Large intestine (tissue), 3 donors: ENCODE measurements around the gene SELENOO. TPM values are rescaled to one million over a fixed set of nuclear protein-coding genes. Genes with fewer than 3 reads are reported as not detected.

Experiments used
- DNase-seq, 2 donors: peaks; one replicate each; pipeline versions ENCODE4 v3.0.0 to v3.0.0-alpha.2; 2013
- H3K27ac ChIP-seq: one replicate; pipeline ENCODE4 v1.5.1; 2013; ENCODE audit warnings: low read length
- H3K27me3 ChIP-seq: 2 replicates; pipeline ENCODE4 v1.6.1; 2013; ENCODE audit warnings: low read length; ENCODE audit not compliant: control insufficient read depth, insufficient read depth
- H3K36me3 ChIP-seq: 2 replicates; pipeline ENCODE4 v1.6.1; 2013; ENCODE audit warnings: low read length; ENCODE audit not compliant: control insufficient read depth, insufficient read depth
- H3K4me1 ChIP-seq: one replicate; pipeline ENCODE4 v1.6.1; 2013; ENCODE audit warnings: low read length; ENCODE audit not compliant: control insufficient read depth, insufficient read depth
- H3K4me3 ChIP-seq: one replicate; pipeline ENCODE4 v1.5.1; 2013; ENCODE audit warnings: low read length
- H3K9me3 ChIP-seq: one replicate; pipeline ENCODE4 v1.6.1; 2013; ENCODE audit warnings: mild to moderate bottlenecking, low read depth, low read length, moderate library complexity; ENCODE audit not compliant: control insufficient read depth
- WGBS: methylation state at CpG from one replicate; pipeline ENCODE4 v1.1.5; 2013; ENCODE audit warnings: low lambda C conversion rate; ENCODE audit not compliant: insufficient coverage; 5-methylcytosine and 5-hydroxymethylcytosine counted together
- polyA plus RNA-seq: library from polyadenylated mRNA; unstranded; fragments of 120-200 nt; gene quantifications from one replicate; pipeline ENCODE4 v1.2.1, GENCODE V29; 2013

The SELENOO gene
- polyA plus RNA-seq, 1 donor, result 44.4 TPM

DNA sequence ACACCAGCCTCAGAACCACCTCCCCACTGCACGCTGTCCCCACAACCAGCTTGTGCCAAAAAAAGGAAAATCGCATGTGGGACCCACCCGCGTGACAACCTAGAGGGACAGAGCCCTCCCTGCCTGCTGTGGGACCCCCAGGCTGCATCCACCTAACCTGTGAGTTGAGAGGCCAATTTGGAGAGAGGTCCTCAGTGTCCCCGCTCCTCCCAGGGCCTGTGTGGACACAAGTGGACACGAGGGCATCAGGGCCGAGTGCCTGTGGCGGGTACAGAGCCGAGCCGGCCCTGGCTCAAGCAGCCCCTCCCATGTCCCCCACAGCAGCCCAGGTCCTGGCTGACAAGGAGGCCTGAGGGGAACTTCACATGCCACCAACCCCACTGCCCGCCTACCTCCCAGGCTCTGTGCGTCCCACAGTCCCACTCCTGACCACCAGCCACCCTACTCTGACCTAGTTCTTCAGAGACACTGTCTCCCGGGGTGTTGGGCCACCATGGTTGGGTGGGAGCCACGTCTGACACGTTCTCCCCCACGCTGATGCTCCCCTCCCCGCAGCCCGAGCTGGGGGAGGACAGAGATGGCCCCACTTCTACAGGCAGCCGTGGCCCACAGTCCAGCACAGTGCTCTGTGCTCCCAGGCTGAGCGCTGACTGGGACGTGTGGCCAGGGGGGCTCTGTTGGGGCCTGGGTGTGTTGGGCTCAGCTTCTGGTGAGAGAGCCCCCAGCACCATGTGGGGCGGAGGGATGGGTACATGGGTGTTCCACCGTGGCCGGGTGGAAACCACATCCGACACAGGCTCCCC lies 19.2 kb downstream of the SELENOO start:
- Histone ChIP-seq H3K9me3 (peaks cover 19% of the 10 kb centered on the region), H3K4me3 (no peak overlapping the region), H3K27me3 (no peaks in the 10 kb centered on the region), H3K27ac (no peak overlapping the region), H3K36me3 (peaks cover 87% of the 10 kb centered on the region), H3K4me1 (peaks cover 3% of the 10 kb centered on the region)
- no peak for DNase-seq
- no CpG with 5 or more reads among the region's 25 CpGs for WGBS

DNA sequence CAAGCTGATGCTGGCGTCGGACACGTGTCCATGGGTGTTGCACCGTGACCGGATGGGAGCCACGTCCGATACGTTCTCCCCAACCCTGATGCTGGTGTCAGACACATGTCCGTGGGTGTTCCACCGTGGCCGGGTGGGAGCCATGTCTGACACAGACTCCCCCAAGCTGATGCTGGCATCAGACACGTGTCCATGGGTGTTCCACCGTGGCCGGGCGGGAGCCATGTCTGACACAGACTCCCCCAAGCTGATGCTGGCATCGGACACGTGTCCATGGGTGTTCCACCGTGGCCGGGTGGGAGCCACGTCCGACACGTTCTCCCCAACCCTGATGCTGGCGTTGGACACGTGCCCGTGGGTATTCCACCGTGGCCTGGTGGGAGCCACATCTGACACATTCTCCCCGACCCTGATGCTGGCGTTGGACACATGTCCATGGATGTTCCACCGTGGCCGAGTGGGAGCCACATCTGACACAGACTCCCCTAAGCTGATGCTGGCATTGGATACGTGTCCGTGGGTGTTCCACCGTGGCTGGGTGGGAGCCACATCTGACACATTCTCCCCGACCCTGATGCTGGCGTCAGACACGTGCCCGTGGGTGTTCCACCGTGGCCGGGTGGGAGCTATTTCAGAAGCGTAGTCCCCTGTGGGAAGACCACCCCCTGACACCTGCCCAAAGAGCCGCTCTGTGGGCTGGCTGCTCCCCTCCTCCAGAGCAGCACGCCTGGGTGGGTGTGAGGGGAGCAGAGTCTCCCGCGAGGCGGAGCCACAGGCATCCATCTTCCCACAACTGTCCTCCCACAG lies 20.0 kb downstream of the SELENOO start:
- no CpG with 5 or more reads among the region's 45 CpGs for WGBS
- H3K4me3 ChIP-seq, result no peak overlapping the region

DNA sequence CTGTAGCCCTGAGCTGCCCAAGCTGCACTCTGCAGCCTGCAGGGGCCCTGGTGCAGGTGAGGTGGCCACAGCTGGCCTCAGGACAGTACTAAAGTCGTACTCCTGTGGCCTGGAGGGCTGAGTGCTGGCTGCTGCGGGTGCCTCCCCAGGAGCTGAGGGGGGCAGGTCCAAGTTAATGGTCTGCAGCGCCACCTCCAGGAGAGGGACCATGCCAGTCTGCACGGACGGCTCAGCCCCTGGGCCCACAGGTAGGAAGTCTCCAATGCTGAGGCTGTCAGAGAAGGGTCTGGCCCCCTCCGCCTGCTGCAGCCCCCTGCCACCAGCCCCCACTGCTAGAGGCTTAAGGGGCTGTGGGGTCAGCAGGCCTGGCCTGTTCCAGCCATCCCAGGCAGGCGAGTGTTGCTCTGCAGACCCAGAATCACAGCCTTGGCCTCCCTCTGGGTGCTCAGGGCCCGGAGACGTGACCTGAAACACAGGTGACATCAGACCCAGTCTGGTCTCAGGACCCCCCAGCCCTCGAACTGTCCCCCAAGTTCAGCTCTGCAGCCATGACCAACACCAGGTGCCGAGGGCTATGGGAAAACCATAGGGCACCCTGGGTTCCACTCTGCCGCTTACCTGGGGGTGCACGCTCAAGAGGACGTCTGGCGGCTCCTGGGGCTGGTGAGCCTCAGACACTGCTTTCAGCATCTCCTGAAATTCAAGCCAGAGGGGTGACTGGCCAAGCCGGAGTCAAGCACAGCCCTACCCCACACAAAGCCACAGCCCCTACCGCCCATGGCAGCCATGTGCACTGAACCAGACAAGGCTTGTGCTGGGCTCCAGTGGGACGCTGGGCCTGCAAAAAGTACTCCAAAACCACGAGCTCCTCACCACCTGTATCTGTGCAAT lies 20.8 kb downstream of the SELENOO start:
- peaks cover 86% of the 10 kb centered on the region for H3K36me3 ChIP-seq
- peaks cover 19% of the 10 kb centered on the region for H3K9me3 ChIP-seq
- DNase-seq, result no peak
- peaks cover 7% of the 10 kb centered on the region for H3K4me1 ChIP-seq
- no peaks in the 10 kb centered on the region for H3K27me3 ChIP-seq
- no peak overlapping the region for H3K27ac ChIP-seq
- no CpG with 5 or more reads among the region's 19 CpGs for WGBS
- H3K4me3 ChIP-seq, result no peak overlapping the region

More for the DNA sequence above, 20.0 kb downstream of the SELENOO start:
- peaks cover 19% of the 10 kb centered on the region for H3K9me3 ChIP-seq
- peaks cover 88% of the 10 kb centered on the region for H3K36me3 ChIP-seq
- peaks cover 7% of the 10 kb centered on the region for H3K4me1 ChIP-seq
- no peaks in the 10 kb centered on the region for H3K27me3 ChIP-seq
- DNase-seq, result no peak
- H3K27ac ChIP-seq, result no peak overlapping the region

DNA sequence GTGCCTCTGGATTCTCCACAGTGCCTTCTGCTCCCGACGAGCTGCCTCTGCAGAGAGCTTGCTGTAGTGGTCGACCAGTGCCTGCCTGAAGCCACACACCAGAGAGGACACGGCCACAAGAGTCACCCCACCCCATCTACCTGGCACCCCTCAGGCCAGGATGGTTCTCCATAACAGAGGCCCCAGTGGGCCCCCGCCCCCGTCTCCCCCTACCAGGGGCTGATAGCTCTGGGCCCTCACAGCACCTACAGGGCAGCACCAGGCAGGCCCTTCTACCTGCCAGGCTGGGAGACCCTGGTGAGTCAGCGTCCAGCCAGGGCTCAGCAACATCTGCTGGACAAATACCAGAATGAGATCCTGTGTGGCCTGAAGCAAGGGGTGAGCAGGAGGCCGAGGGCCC lies 21.7 kb downstream of the SELENOO start:
- H3K4me1 ChIP-seq, result peaks cover 7% of the 10 kb centered on the region
- peaks cover 14% of the 10 kb centered on the region for H3K9me3 ChIP-seq
- no peak overlapping the region for H3K4me3 ChIP-seq
- no peak overlapping the region for H3K27ac ChIP-seq
- no CpG with 5 or more reads among the region's 8 CpGs for WGBS
- H3K36me3 ChIP-seq, result peaks cover 85% of the 10 kb centered on the region
- H3K27me3 ChIP-seq, result no peaks in the 10 kb centered on the region
- DNase-seq, result no peak

DNA sequence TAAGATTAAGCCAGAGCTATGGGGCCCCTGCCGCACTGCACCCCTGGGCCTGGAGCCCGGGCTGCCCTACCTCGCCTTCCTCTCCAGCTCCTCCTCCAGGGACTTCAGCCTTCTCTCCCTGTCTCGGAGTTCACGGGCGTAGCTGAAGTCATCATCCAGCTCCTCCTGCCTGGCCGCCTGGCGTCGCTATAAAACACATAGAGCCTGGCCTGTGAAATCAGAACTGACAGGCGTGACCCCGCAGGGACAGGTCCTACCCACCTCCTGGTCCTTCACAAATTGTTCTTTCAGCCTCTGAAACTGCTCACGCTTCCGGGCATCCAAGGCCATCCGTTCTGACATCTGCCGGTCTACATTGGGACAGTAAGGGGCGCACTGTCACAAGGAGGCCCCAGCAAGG lies 23.3 kb downstream of the SELENOO start:
- Histone ChIP-seq H3K27ac (no peak overlapping the region), H3K4me1 (peaks cover 7% of the 10 kb centered on the region), H3K27me3 (no peaks in the 10 kb centered on the region), H3K4me3 (no peak overlapping the region), H3K9me3 (peaks cover 6% of the 10 kb centered on the region), H3K36me3 (peaks cover 83% of the 10 kb centered on the region)
- DNase-seq, result no peak
- 100% methylated on average over 2 of the region's 16 CpGs for WGBS

DNA sequence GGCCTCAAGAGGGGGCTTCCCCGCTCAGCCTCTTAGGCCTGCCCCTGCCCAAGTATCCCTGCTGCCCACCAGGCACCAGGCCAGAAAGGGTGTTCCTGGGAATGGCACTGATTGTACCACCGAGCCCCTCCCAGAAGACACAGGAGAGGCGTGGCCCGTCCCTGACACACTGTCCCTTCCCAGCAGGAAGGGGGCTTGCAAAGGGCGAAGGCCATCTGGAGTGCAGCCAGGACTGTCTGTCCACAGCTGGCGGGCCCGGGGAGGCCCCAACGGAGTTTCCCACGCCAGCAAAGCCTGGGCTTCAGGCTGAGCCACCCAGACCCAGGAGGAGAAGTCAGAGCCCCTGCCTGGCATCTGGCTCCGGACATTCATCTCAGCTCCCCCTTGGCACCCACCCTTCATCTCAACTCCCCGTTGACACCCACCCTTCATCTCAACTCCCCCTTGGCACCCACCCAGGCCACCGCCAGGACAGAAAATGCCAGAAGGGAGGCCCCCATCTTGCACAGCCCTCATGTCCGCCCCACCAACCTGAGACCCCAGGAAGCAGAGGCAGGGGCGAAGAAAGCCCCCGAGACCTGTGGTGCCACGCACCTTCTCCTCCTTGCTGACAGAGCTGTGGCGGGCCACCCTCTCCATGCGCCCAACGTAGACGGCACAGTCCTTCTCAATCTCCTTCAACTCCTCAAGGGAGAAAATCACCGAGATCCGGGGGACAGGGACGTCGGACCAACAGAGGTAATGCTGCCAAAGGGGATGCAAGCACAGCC lies 24.6 kb downstream of the SELENOO start:
- WGBS, result no CpG with 5 or more reads among the region's 24 CpGs
- no peak for DNase-seq
- H3K36me3 ChIP-seq, result peaks cover 78% of the 10 kb centered on the region
- no peak overlapping the region for H3K27ac ChIP-seq
- no peaks in the 10 kb centered on the region for H3K9me3 ChIP-seq
- H3K4me1 ChIP-seq, result peaks cover 4% of the 10 kb centered on the region
- no peak overlapping the region for H3K4me3 ChIP-seq
- no peaks in the 10 kb centered on the region for H3K27me3 ChIP-seq

DNA sequence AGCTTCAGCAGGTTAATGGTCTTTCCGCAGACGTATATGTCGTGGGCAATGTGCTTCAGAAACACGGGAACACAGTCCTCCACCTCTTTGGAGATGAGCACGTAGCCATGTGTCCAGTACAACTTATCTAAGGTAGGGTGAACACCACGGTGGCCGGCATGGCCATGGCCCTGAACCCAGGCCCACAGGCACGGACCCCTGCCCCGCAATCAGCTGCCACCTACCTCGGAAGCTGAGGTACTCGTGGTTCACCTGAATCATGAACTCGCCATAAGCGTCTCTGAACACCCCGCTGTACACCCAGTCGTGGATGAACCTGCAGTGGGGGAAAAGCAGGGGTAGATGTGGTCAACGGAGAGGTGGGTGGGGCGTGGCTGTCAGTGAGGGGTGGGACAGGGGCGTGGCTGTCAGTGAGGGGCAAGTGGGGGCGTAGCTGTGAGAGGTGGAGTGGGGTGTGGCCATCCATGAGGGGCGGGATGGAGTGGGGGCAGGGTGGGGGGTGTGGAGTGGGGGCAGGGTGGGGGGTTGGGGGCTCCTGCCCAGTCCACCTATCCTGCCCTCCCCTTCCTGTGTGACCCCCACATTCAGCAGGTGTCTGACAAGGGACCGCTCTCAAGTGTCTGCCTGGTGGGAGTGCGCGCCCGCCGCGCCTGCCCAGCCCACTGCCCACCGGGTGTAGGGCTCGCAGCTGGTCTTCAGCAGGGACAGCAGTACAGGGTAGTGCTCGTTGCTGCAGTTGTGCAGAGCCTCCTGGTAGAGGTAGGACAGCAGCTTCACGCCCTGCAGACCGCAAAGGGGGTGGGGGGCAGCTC lies 25.5 kb downstream of the SELENOO start:
- no peak overlapping the region for H3K27ac ChIP-seq
- no CpG with 5 or more reads among the region's 31 CpGs for WGBS
- peaks cover 4% of the 10 kb centered on the region for H3K4me1 ChIP-seq
- H3K4me3 ChIP-seq, result no peak overlapping the region
- no peaks in the 10 kb centered on the region for H3K27me3 ChIP-seq
- peaks cover 69% of the 10 kb centered on the region for H3K36me3 ChIP-seq
- H3K9me3 ChIP-seq, result no peaks in the 10 kb centered on the region
- no peak for DNase-seq

DNA sequence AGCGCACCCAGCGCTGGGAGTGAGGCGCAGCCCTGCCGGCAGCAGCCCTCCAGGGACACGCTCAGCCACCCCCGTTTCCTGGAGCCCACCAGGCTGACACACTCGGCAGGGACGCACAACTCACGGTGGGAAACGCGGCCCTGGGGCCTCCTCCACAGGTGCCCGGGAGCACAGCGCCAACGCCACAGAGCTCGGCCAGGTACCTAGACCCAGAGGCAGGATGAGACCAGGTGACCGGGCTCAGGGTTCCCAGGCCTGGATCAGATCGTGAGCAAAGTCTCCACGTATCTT lies 26.0 kb downstream of the SELENOO start:
- Histone ChIP-seq H3K27me3 (no peaks in the 10 kb centered on the region), H3K36me3 (peaks cover 63% of the 10 kb centered on the region), H3K9me3 (no peaks in the 10 kb centered on the region), H3K4me1 (peaks cover 4% of the 10 kb centered on the region), H3K27ac (no peak overlapping the region), H3K4me3 (no peak overlapping the region)
- DNase-seq, result no peak
- WGBS, result no CpG with 5 or more reads among the region's 18 CpGs

DNA sequence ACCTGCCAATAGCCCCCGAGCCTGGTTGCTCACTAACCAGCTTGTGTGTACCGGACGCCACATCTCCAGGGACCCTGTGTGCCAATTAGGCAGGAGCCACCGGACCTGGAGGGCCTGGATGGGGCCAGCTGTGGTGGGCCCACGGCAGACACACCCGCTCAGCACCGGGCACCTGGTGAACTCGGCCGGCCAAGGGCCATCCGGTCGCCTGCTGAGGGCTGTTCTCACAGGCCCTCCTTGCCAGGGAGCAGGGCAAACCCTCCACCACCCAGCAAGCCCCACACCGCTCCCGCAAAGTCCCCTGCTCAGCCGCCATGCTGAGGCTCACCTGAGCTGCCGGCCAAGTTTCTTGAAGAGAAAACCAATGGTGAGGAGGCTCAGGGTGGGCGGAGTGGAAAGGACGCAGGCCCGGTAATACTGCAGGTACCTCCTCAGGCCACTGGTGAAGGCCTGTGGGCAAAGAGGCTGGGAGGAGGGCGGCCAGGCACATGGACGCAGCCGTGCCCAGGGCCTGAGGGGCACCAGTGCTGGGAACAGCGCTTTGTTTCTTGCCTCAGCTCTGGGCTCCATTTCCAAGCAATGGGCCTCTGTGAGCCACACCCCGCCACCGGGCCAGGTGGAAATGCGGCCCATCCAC lies 26.9 kb downstream of the SELENOO start:
- H3K36me3 ChIP-seq, result peaks cover 59% of the 10 kb centered on the region
- no peaks in the 10 kb centered on the region for H3K27me3 ChIP-seq
- no peak for DNase-seq
- WGBS, result no CpG with 5 or more reads among the region's 25 CpGs
- H3K27ac ChIP-seq, result no peak overlapping the region
- no peaks in the 10 kb centered on the region for H3K9me3 ChIP-seq
- H3K4me1 ChIP-seq, result peaks cover 4% of the 10 kb centered on the region
- no peak overlapping the region for H3K4me3 ChIP-seq
